Effector CD8-positive, alpha-beta T cell (primary cell): ENCODE data around the gene CCDC33.
"Not testable (repeated sequence)": the region's sequence is repeated elsewhere in the genome, so short reads cannot be mapped to it uniquely, and the experiment has no call there.

Experiments used
- DNase-seq: peaks from one replicate; lab custom pipeline; 2025; lab: John Stamatoyannopoulos, UW

CCDC33 gene

DNA sequence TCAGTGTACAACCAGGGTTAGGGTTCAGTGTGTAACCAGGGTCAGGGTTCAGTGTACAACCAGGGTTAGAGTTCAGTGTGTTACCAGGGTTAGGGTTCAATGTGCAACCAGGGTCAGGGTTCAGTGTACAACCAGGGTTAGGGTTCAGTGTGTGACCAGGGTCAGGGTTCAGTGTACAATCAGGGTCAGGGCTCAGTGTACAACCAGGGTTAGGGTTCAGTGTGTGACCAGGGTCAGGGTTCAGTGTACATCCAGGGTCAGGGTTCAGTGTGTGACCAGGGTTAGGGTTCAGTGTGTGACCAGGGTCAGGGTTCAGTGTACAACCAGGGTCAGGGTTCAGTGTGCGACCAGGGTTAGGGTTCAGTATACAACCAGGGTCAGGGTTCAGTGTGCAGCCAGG is 98.0 kb downstream of the CCDC33 start:
- no peak for DNase-seq

DNA sequence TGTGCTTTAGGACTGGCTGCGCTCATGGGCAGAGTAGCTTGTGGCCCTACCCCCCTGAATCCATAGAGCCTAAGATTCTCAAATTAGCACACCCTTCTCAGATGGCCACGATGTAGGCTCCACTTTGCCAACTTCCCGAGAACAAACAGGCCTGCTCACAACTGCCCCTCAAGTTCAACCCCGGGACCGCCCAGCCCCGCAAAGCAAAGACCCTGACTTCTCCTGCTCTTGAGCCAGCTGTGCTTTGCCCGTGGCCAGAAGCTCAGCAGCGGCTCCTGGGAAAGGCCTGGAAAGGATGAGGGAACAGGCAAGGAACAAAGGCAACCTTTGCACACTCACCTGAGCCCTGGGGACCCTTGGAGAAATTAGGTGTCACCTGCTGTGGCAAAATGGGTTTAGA is 99.3 kb downstream of the CCDC33 start:
- no peak for DNase-seq

DNA sequence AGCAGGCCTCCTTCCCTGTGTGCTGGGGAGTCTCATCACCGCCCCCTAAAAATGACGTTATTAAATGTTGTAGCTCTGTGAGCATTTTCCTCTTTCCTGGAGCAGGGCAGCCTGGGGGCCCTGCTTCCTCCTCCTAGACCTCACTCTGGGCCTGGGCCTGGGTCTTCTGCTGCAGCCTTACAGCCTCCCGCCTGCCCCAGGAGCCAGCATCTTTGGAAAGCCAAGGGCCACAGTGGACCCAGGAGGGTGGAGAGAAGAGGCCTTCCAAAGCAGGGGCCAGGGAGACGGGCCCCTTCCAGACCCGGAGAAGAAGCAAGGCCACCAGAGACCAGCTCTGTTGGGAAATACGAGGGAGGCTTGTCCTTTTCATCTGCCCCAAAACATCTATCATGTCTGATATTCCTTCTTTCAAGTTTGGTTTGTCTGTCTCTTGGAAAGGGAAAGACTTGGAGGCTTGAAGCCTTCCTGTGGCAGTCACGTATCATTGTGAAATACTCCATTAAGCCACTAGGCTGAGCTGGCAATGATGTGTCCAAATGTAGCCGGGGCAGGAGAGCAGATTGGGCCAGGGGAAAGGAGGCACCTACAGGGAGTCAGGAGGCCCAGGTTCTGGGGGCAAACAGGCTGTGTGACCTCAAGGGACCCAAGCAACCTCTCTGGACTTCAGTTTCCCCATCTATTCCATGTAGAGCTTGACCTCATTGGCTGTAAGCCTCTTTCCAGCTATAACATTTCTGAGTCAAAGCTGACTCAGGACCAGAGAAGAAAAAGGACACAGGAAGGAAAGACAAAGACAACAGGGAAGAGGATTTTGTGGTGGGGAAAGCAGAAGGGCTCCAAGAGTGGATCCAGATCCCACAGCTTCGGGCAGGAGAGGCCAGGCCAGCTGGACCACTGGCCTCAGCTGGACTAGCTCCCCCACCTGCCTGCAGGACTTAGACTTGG is 100.2 kb downstream of the CCDC33 start:
- DNase-seq, result no peak

DNA sequence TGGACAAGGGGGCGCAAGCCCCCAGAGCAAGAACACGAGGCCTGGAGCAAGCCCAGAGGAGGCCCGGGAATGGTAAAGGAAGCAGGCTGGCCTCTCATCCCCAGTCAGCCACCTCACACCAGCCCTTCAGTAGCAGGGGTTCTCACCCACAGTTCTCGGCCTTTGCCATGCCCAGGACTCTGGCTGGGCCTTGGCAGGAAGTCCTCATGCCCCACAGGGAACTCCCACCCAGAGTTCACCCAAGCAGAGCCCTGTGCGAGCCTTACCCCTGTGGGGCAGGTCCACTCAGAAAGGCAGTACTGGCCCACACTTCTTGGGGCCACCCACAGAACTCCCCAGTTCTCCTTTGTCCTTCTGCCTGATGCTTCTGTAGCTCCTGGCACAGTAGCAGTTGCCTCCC is 101.0 kb downstream of the CCDC33 start:
- no peak for DNase-seq

DNA sequence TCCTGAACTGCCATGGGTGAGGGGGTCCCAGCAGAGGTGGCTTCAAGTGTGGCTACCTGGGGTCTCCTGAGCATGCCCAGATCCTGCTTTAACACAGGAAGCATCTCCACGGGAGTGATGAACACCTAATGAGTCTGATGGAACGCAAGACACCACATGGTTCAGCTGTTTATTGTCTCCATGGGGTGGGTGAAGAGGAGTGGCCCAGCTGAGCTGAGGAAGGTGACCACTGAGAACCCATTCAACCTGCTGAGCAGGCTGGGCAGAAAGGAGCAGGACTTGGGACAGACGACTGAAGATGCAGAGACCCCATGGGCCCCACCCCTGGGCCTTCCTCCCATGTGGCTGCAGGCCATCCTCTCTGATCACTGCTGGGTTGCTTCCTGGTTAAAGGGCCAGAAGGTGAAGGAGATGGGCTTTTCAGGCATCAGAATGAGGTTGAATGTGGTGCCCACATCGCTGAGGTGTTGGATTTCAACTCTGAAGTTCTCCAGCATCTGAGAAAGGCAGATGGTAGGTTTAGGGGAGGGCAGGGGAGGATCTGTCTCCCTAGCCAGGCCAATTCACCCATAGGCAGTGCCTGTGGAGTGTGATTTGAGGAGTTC is 101.6 kb downstream of the CCDC33 start:
- no peak for DNase-seq

DNA sequence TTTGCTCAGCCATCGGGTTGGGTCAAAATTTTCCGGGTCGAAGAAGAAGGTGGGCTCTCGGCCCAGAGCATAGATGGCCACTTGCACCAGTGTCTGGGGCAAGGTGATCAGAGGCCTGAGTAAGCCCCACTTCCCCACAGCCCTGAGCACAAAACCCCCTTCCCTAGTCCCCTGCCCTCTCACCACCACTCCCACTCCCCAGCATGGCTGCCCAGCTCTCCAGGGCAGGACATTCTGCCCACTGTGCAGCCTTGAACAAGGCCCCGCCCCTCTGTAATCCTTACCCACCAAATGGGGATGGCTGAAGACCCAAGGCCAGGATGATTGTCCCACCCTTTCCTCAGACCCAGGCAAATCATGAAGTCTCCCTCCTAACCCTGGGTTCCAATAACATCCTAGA is 102.5 kb downstream of the CCDC33 start:
- no peak for DNase-seq

DNA sequence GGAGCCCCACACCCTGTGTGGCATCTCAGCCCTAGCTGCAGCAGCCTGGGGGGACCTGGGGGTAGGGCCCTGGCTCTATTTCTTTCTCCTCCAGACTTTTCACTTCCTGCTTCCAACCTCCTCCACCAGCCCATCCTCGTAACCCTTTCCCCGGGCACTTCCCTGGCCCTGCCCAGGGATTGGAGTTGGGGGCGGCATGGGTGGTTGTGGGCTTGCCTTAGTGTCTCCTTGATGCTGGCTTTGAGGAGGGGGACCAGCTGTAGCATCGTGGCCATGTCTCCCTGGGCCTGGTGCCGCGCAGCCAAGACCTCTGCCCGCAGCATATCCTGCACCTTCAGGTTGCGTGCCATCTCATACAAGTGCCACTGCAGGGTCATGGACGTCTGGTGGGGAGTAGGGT is 103.2 kb downstream of the CCDC33 start:
- DNase-seq, result no peak

DNA sequence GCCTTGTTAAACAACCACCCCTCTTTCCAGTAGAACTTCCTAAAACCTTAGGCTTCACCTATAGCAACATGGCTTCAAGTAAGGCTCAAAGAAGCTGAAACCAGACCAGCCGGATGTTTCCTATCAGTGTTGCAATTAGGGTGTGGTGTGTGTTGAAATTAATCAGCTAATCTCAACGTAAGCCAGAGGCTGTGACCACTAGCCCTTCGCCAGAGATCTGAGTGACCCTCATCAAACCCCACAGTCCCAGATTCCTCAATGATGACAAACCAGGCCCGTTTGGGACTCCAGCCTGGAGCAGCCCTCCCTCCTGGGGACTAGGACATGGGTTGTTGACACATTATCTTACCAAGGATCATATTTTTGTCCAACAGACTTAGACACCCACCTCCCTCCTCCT is 104.0 kb downstream of the CCDC33 start:
- no peak for DNase-seq

DNA sequence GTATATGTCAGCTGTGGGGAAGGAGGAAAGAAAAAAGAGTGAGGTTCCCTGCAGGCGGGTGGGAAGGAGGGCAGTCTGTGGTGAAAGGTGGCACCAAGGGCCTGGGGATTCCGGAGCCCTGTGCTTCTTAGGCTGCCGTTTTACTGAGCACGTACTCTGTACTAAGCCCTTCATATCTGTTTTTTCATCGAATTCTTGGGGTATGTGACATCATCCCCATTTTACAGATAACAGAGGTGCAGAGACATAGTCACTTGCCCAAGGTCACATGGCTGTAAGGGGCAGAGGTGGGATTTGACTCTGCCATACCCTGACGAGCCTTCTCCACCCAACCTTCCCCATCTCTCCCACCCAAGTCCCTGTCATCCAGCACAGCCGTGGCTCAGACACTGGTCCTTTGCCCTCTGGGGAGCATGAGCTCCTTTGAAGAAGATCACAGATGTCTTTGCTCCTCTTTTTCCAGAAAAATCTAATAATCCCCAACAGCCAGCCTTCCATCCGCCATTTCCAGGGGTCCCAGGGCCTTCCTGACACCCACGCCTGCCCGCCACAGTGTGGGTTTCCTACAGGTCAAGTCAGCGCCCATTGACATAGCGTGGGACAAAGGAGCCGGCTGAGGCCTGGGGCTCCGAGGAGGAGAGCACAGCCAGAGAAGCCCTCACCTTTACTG is 107.1 kb downstream of the CCDC33 start:
- DNase-seq, result no peak

DNA sequence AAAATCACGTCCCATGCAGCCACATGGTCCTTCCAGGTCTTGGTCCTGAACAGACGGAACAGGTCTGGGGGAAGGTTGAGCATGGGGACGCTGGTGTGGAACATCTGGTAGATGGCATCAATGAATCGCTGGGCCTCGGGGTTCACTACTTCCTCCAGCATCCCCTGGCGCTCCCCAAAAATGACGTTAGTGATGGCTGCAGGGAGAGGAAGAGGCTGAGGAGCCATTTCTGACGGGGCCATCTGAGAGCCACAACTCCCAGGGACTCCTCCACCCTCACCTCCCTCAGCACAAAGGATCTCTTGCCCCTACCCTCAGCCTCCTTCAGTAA is 107.6 kb downstream of the CCDC33 start:
- DNase-seq, result no peak

DNA sequence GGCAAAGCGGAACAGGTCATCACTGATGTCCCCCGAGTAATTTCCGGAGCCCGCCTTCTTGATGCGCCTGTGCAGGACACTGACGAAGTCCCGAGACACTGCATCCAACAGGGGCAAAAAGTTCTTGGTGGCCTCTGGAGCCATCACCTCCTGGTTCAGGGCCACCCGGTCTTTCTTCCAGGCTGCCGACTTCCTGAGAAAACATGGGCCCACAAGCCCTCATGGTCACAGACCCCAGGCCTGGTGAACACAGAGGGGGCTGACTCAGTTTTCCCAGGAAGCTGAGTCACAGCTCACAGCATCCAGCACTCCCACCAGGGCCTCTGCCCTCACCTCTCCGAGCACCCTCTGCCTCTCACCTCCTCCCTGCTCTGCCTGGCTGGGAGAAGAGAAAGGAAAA is 108.9 kb downstream of the CCDC33 start:
- DNase-seq, result no peak

DNA sequence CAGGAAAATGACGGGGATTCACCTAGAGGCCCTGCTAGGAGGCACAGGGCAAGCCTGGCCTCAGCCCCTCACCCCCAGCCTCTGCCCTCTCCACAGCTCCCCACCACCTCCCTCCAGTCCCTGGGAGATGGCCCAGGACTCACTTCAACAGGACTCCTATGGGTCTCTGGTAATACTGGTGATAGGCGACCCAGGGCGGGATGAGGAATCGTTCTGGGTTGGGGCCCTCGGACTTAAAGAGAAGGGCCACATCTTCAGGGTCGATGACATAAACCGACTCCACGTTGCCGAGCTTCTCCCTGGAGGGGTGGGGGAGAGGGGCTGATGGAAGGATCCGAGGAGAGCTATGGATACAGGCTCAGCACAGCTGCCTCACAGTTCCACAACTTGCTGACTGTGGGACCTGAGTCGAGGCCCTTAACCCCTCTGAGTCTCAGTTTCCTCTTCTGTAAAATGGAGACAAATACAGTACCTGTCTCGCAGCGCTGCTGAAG is 111.7 kb downstream of the CCDC33 start:
- DNase-seq, result no peak

DNA sequence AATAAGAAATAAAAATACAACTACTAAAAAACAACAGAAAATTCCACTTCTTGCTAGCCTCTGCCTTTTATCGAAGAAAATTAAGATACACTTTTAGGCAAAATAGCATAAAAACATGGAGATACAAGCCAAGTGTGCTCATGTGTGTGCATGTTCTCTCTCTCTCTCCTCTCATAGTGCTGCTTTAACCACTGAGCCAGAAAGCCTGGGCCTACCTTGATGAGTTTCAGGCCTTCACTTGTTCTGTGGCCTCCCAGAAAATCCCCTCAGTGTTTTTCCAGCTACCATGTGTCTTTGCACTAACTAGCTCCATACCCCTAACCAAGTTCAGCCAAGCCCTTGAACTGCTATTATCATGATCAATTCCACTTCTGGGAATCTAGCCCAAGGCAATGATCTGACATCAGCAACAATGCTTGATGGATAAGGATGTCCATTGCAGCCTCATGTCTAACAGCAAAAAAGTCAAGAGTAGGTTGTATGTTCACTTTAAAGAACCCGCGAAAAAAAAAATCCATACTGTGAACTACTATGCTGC is 113.2 kb downstream of the CCDC33 start:
- DNase-seq, result no peak

DNA sequence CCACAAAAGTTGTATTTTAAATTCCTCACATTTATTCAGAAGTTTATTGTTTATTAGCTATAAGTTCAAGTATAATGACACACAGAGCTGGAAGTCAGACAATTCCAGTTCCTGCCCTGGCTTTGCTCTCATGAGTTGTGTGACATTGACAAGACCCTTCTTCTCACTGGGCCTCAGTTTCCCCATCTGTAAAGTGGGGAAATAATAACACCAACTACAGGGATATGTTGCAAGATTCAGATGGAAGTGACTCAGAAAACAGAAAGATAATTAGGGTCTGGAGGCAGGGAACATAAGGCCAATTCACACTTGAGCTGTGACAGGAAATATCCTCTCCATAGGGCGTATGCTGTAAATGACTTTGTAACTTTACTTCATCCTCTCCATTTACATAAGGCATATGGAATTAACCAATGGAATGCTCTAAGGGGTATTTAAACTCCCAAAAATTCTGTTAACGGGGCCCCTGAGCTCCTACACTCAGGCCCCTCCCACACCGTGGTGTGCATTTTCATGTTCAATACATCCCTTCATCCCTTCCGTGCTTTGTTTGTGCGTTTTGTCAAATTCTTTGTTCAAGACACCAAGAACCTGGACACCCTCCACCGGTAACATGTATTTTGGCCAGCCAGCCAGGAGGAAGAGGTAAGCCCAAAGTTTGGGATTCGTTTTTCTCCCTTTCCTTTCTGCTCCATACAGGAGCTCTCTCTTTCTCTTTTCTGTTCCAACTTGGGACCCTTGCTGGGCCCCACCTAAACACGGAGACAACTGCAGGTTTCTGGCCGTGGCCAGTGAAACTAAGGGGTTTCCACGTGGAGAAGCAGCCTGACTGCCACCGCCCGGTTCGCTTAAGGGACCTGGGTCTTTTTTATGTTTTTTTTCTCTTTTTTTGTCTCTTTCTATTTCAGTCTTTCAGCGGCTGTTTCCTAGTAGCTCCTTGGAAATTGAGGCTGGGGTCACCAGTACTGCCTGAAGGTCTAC is 114.5 kb downstream of the CCDC33 start:
- no peak for DNase-seq

DNA sequence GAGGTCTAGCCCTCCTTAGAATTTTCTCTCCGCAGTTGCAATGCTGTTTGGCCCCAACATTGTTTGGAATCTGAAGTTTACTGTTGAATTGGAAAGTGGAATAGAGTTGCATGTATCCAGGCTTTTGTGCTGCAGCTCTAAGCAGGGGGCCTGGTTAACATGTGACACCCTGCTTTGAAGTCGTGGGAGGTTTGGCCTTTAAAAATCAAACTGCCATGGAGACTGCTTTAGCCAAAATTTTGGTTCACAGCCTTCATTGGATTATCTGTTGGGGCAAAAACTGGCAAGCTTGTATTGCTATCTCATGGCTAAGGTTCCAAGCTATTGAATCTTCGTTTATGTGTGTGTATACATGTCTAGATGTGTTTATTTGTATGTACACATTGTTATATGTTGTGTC is 115.5 kb downstream of the CCDC33 start:
- DNase-seq, result no peak

DNA sequence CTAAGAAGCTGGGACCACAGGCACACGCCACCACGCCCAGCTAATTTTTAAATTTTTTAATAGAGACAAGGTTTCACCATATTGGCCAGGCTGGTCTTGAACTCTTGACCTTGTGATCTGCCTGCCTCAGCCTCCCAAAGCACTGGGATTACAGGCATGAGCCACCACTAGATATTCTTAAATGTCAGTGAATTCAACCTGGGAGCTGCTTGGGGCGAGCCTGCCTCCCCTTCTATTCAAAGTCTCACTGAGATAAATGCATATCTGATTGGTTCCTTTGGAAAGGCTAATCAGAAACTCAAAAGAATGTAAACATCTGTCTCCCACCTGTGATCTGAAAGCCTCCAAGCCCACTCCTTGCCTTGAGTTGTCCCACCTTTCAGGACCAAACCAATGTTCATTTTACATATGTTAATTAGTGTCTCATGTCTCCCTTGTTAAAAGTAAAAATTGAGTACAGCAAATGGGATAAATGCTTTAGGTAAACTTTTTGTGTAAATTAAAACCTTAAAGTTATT is 116.3 kb downstream of the CCDC33 start:
- no peak for DNase-seq

DNA sequence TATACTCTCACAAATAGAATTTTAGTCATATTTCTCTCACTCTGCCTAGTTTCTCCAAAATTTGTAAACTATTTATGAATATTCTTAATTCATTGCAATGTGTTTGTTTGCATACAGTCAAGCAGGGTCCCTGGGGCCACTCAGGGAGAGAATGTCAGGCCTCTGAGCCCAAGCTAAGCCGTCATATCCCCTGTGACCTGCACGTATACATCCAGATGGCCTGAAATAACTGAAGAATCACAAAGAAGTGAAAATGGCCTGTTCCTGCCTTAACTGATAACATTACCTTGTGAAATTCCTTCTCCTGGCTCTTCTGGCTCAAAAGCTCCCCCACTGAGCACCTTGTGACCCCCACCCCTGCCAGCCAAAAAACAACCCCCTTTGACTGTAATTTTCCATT is 117.9 kb downstream of the CCDC33 start:
- not testable (repeated sequence) for DNase-seq

DNA sequence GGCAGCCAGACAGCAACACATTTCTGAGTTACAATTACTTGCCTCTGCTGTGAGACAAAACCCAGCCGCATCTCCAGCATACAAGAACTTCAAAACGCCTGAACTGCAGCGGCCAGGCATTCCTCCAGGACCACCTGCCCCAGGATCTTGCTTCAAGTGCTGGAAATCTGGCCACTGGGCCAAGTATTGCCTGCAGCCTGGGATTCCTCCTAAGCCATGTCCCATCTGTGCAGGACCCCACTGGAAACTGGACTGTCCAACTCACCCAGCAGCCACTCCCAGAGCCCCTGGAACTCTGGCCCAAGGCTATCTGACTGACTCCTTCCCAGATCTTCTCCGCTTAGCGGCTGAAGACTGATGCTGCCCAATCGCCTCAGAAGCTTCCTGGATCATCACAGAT is 119.9 kb downstream of the CCDC33 start:
- DNase-seq, result not testable (repeated sequence)

DNA sequence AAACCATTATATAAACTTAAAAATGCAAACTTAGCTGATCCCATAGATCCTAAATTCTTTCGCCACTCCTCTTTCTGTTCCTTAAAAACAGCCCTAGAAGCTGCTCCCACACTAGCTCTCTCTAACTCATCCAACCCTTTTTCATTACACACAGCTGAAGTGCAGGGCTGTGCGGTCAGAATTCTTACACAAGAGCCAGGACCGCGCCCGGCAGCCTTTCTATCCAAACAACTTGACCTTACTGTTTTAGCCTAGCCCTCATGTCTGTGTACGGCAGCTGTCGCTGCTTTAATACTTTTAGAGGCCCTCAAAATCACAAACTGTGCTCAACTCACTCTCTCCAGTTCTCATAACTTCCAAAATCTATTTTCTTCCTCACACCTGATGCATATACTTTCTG is 121.4 kb downstream of the CCDC33 start:
- not testable (repeated sequence) for DNase-seq

DNA sequence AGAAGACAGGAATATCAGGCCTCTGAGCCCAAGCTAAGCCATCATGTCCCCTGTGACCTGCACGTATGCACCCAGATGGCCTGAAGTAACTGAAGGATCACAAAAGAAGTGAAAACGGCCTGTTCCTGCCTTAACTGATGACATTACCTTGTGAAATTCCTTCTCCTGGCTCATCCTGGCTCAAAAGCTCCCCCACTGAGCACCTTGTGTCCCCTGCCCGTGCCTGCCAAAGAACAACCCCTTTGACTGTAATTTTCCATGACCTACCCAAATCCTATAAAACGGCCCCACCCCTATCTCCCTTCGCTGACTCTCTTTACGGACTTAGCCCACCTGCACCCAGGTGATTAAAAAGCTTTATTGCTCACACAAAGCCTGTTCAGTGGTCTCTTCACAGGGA is 123.2 kb downstream of the CCDC33 start:
- DNase-seq, result not testable (repeated sequence)

DNA sequence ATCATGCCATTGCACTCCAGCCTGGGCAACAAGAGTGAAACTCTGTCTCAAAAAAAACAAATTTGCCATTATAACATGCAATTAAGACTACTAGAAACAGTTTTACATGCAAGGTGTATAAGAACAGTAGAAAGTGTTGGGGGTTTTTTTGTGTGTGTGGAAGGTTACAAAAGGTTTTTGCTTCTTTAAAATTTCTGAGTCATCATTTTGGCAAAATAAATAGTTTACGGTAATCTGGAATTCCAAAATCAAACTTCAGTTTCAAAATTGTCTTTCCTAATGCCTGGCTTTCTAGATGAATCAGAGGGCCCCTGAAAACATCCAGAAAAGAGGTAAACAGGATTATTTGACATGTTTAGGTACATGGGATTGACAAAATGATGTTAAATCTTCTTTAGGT is 124.7 kb downstream of the CCDC33 start:
- DNase-seq, result not testable (repeated sequence)
